ENCODE data around the gene DGKD.

DGKD gene

DNA sequence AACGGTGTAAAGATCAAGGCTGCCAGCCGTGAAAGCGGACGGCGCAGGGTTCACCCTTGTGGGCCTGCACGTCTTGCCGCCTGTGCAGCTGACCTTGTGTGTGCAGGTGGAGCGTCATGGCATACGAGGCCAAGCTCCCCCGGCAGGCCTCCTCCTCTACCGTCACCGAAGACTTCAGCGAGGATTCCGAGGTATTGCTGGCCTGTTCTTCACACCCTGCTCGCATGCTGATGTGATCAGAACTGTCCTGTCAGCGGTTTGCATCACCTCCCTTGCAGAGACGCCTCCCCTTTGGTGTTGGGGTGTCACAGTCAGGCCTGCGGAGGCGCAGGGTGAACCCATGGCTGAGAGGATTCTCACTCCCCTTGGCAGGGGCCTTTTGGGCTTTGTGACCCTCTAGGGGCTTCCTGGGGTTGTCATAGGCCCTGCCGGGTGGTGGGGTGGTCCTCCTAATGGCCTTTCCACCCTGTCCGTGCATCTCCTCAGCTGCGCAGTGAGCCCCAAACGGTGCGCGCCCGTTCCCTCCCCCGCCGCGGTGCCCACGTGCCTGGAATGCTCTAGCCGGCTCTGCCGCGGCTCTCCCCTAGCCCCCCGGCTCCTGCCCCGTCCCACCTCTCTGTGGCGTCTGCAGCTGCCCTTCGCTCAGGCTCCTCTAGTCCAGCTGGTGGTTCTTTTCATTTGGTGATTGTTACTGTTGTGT lies 92.5 kb downstream of the DGKD start:
- DNase-seq (ENCODE audit: low read depth) = no peak

DNA sequence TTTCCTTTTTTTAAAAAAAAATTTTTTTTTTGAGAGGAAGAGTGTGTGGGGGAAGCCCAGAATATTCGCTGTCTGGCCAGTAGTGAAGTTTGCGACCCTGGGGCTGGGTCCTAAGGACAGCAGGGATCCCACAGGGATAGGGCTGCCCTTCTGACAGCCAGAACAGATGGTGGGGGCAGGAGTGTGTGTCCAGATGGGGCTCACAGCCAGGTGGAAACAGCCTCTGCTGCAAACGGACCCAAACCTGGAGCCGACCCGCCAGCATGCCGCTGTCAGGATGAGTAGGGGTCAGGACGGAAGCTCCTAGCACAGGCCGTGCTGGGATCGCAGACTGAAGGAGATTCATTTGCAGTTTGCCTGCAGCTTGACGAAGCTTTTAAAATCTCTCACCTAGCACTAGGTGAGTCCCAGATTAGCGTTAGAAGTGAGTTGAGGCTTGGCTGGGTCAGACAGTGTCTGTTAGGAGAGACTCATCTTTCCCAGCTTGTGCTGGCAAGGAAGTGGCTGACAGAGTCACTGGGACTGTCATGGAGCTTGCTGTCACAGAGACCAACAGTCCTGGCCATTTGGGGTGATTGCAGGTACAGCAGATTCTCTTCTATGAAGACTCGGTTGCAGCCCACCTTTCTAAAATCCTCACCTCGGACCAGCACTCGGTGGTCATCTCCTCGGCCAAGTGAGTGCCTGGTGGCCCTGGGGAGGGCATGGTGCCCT lies 93.4 kb downstream of the DGKD start:
- no peak for DNase-seq (ENCODE audit: low read depth)

DNA sequence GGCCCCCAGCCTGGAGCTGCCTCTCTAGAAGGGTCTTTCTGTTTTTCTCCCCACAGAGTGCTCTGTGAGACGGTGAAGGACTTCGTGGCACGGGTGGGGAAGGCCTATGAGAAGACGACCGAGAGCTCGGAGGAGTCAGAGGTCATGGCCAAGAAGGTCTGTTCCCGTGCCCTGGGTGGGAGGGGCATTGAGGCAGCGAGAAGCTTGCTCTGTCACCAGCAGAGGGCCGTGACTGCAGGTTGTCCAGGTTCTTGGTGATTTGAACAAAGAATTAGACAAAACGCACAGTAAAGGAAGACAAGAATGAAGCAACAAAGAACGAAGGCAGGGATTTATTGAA lies 93.9 kb downstream of the DGKD start:
- no peak for DNase-seq (ENCODE audit: low read depth)

DNA sequence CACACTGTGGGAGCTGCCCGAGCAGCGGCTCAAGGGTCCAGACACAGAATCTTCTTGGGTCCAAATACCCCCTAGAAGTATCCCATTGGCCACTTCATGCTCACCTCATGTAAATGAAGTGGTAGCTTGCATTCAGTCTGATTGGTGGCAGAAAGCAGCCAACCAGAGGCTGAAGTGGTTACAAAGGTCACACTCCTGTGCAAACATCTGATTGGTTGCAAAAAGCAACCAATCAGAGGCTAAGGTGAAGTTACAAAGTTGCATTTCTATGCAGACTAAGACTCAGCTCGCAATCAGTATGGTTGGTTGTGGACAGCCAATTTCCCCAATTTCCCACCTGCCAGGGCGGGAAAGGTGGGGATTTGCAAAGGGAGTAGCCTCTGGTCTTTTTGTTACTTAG lies 94.3 kb downstream of the DGKD start:
- no peak for DNase-seq (ENCODE audit: low read depth)

DNA sequence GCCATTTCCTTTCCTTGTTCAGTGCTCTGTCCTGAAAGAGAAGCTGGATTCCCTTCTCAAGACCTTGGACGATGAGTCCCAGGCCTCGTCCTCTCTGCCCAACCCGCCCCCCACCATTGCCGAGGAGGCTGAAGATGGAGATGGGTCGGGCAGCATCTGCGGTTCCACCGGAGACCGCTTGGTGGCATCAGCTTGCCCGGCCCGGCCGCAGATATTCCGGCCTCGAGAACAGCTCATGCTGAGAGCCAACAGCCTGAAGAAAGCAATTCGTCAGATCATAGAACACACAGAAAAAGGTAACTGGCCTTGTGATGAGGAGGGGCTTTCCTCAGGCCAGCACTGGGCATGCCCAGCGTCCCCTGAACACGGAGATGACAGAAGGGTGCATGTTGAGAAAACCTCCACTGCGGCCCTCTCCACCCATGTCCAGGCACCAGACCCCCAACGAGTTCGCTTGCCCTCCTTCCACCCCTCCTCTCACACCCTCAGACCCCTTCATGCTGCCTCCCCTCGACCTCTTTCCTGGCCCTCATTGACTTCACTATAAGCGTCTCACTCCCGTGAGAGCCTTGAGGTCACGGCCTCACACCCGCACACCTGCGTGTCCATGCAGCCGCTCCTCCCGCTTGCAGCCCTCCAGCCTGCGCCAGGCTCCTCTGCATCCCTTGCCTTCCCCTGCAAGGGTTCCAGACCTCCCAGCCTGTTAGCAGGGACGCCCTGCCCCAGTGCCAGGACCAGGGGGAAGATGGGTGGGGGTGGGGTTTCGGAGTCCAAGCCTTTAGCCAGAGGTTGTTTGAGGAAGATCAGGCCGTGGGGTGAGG lies 95.0 kb downstream of the DGKD start:
- DNase-seq (ENCODE audit: low read depth) = no peak

DNA sequence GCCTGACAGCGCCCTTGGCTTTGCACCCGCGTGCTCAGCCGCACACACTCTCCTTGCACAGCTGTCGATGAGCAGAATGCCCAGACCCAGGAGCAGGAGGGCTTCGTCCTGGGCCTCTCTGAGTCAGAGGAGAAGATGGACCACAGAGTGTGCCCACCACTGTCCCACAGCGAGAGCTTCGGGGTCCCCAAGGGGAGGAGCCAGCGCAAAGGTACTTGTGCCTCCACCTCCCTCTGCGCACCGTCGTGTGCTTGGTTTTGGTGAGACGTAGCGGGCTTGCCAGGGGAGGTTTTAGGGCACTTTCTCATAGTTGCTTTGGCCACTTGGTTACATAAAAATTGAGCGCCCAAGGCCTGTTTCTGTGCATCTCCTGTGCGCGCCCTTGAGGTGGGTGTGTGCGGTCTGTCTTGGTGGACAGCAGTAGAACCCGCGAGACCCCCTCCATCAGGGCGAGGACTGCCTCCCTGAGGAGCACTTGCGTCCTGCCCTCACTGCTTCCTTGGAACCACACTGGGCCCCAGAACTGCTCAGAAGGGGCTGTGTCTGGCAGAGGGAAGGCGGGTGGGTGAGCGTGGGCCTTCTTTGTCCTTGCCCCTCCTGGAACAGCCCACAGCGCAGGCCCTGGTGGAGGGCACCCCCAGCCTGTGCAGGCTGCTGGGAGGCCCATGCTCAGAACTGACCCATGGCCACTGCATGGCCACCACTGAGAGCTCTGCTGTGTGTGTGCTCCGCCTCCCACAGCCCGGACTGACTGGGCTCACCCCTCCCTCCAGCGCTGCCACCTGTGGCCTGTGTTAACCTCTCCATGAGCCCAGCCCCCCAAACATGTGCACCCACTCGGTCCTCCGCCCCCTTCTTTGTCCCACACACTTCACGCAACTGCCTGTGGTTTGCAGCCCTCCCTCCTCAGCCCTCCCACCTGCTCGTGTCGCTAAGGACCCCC lies 95.9 kb downstream of the DGKD start:
- DNase-seq (ENCODE audit: low read depth) = no peak

DNA sequence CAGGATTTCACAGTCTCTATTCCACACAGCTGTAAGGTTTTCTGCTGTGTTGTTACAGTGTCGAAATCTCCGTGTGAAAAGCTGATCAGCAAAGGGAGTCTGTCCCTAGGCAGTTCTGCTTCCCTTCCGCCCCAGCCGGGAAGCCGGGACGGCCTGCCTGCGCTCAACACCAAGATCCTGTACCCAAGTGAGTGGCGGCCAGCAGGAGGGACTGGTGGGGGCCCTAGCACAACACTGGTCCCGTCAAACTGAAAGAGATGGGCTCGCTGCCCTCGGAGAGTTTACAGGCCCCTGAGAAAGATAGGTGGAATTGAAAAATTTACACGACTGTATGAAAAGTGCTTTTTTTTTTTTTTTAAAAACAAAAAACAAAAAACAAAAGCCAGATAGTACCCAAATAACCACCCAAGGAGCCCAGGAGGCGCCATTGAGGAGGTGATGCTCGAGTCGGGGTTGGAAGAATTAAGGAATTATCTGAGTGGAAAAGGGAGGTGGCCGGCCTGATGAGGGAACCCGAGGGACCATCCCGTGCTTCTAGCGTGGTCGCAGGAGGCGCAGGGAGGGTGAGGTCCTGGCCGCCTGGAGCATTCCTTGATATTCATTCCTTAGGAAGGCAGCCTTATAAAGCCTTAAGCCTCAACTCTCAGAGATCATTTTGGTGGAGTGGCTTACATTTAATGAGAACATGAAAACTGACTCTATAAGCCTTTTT lies 96.7 kb downstream of the DGKD start:
- no peak for DNase-seq (ENCODE audit: low read depth)

DNA sequence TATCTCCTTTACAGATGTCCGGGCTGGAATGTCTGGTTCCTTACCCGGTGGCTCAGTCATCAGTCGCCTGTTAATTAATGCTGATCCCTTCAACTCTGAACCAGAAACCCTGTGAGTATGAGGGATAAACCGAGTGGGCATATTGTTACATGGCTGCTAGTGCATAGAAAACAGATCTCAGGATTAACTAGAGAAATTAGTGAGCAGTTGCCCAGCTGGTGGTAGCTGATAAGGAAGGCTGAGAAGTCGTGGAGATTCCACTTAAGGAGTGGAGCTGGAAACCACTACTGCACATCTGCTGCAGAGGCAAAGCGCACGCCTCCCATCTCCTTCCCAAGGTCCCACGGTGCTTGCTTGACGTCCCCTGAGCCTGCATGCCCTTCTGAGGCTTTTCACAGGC lies 97.7 kb downstream of the DGKD start:
- no peak for DNase-seq (ENCODE audit: low read depth)

DNA sequence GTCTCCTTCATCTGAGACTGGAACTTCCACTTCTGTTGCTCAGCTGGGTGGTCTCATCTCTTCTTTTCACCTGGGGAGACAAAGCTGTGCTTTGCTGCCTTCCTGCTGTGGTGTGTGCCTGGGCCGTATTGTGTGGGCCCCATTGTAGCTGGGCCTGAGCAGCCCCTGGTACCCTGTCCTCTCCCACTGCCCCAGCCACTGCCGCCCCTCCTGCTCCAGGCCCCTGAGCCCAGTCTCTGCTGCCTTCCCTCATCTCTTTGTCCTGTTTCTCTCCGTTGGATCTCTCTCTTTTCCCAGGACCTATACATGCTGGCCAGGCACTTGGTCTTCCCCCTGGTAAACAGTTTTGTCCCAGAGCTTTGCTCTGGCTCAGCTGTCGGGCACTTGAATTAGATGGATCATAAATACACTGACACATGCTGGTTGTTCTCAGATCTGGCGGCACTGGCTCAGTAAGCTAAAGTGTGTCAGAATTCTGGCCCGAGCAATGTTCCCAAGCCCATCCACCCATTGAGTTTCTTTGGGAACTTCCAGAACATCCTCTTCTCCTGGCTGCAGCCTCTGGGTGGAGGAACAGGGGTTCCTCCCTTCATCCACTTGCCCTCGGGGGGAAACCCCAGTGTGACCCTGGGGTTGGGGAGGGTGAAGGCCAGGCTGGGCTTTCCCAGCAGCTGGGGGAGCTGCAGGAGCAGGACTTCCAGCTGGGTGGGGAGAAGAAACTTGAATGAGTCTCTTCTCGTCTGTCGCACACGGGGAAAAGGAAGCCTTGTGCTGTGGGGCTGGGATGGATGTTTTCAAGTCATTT lies 99.0 kb downstream of the DGKD start:
- no peak for DNase-seq (ENCODE audit: low read depth)

DNA sequence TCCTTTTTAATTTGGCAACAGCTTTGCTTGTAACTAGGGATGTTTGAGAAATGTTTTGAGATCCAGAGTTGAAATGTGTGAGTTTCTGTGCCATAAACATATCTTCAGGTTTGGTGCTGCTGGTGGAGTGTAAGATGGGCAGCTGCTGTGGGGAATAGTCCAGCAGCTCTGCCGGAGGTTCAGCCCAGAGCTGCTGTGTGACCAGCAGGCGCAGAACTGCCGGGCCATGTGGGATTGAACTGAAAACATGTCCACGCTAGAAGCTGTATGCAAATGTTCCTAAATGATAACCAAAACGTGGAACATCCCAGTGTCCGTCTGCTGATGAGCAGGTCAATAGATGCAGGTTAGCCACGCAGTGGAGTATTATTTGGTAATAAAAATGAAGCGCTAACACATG lies 99.6 kb downstream of the DGKD start:
- DNase-seq (ENCODE audit: low read depth) = no peak

DNA sequence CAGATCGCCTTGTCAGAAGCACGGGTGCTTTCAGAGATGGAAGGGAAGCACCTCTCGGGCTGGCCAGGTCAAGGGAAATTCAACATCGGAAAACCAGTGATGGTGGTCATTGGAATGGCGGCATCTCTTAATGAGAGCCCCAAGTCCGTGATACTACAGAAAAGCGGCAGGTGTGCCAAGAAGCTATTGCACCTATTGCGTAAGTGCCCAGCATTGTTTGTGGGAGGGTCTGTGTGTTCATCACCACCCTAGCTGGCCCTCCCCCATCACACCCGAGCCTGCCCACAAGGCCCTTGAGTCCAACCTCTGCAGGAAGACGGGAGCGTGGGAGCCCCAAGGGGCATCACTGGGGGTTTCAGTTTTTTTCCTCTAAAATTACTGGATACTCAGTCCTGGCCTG lies 100.7 kb downstream of the DGKD start:
- DNase-seq (ENCODE audit: low read depth) = no peak

DNA sequence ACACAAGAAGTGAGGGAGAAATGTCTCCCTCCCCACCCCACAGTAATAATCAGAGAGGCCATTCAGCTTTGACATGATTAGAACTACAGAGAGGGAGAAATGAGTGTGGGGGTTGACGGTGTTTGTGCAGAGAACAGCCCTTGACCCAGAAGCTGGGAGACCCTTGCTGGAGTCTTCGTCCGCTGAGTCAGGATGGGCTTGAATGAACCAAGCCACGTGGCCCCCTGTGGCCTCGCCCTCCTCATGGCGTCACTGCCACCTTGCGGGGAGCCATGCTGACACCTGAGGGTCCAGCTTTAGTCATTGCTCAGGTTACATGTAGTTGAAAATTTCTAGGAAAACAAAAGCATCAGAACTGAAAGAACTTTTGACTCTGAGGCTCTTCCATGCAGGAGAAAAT lies 101.2 kb downstream of the DGKD start:
- DNase-seq (ENCODE audit: low read depth) = no peak

DNA sequence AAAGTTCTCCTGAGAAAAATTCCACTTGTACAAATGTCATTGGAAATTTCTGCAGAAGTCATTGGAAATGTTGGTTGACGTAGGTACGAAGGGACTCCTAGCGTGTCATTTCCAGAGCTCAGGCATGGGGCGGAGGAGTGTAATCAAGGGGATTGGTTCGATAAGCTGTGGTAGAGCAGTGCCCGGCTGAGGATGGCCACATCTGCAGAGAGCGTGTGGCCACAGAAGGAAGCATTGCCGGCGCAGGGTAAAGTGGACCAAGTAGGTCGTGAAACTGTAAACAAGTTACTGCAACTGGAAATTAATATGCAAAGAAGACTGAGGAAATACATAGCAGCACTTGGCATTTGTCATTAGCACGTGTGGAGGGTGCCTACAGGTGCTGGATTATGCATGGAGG lies 101.8 kb downstream of the DGKD start:
- DNase-seq (ENCODE audit: low read depth) = no peak

DNA sequence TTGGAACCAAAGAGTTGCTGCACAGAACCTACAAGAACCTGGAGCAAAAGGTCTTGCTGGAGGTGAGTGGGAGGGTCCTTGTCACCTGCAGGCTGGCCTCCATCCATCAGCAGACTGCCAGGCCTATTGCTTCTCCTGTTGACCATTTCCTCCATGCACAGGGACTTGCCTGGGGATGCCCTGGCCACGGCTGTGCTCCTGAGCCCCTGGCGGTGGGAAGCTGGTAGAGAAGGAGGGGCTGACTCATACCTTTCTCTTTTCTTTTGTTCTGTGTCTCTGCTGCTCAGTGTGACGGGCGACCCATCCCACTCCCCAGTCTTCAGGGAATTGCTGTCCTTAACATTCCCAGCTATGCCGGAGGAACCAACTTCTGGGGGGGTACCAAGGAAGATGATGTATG lies 102.6 kb downstream of the DGKD start:
- no peak for DNase-seq (ENCODE audit: low read depth)

DNA sequence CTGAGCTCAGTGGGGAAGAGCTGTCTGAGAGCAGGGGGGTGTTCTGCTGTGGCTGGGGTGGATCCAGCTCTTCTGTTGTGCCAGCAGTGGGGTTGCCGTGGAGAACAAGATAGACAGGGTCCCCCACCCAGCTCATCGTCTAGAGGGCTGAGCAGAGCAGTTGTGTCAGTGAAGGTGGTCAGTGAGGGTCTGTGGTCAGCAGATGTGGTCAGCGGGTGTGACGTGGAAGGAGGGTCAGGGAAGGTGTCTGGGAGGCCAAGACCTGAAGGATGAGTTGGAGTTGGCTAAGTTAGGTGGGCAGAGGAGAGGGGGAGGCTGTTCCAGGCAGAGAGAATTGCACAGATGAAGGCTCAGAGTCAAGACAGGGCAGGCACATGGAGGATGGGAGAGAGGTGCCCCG lies 103.1 kb downstream of the DGKD start:
- DNase-seq (ENCODE audit: low read depth) = no peak

DNA sequence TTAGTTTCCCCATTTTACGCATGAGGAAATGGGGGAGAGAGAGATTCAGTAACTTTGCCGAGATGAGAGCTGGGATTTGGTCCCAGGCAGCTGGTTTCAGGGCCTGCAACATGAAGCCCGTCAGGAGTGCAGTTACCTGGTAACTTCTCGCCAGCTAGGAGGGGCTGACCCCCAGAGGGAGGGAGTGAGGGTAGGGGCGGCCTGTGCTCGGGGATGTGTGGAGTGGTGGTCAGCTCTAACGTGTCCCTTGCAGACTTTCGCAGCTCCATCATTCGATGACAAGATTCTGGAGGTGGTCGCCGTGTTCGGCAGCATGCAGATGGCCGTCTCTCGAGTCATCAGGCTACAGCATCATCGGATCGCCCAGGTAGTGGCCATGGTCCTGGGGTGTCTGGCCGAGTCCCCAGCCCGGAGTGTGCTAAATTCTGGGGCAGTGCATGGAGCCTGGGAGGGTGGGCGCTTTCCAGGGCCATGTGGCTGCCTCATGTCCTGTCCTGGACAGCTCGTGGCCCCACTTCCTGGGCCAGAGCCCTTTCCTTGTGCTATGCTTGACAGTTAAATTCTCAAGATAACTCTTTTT lies 103.8 kb downstream of the DGKD start:
- no peak for DNase-seq (ENCODE audit: low read depth)

DNA sequence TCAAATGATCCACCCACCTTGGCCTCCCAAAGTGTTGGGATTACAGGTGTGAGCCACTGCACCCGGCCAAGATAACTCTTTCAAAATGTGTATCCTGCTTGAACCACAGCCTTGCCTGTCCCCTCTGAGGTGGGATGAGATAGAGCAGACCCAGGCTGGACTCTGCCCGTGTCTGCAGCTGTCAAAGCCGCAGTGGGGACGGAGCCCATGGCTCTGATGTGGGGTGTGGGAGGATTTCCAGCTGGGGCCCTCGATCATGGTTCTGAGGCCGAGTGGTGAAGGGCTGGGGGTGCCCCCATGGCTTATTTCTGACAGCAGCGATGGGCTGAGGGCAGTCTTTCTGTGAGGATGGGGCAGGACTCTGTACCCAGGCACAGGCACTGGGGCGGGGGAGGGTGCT lies 104.5 kb downstream of the DGKD start:
- no peak for DNase-seq (ENCODE audit: low read depth)

DNA sequence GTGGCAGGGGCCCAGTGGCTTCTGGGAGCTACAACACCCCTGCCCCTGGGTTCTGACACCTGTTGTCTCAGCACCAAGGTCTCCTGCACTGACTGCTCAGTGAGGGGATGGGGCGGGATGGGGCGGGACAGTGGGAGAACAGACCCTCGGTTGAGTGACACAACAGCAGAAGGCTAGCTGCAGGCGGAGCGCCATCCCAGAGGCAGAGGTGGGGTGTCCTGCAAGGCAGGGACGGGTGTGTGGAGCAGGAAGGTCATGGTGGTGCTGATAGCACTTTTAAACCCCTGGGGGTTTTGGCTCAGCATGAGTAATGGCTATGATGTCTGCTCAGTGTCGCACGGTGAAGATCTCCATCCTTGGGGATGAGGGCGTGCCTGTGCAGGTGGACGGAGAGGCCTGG lies 105.1 kb downstream of the DGKD start:
- DNase-seq (ENCODE audit: low read depth) = no peak

DNA sequence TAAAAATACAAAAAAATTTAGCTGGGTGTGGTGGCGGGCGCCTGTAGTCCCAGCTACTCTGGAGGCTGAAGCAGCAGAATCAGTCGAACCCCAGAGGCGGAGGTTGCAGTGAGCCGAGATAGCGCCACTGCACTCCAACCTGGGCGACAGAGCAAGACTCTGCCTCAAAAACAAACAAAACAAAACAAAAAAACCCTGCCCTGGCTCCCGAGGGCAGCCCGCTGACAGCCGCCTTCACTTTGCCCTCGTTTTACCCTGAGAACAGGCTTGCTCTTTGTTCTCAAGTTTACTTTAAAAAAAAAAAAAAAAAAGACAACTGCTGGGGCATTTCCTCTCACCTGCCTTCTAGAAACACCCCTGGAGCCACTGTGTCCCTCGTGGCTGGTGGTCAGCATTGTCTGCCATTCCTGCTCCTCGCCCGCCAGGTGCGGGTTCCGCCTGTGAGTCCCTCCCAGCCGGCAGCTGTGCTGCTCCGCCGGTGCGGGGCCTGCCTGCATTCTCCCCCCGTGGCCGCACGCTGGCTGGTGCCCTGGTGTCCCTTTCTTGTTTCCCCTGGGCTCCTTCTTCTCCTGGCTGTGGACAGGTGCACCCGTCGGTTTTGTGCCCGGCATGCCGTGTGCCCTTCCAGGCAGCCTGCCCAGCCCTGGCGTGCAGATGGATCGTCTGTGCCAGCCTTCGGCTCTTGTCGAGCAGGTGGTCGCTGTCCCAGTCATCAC lies 106.6 kb downstream of the DGKD start:
- DNase-seq (ENCODE audit: low read depth) = no peak

DNA sequence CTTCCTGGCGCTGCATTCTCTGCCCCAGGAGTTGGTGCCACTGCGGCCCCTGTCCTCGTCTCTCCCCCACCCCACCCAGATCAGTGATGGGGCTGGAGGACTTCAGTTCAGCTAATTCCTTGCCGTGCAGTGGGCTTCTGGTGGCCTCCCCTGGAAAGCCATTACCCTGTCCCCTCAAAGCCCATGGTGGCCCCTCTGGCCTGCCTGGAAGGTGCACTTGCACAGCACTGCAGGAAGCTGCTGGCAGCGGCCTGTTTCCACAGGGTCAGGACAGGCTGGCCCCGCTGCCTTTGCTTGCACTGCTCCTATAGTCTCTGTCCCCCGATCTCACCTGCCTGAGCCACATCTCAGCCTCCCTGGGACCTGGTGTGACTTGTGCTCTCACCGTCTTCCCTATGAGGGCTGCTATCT lies 107.2 kb downstream of the DGKD start:
- no peak for DNase-seq (ENCODE audit: low read depth)
